ENCODE measurements around the gene TIMP4. TPM values are rescaled to one million over a fixed set of nuclear protein-coding genes. Genes with fewer than 3 reads are reported as not detected.
A peak's percentile ranks its signal among the peaks of the same experiment; 100 is the strongest.

The TIMP4 gene
- total RNA-seq, 1 donor from 2014 or later, result 0.75 TPM

DNA sequence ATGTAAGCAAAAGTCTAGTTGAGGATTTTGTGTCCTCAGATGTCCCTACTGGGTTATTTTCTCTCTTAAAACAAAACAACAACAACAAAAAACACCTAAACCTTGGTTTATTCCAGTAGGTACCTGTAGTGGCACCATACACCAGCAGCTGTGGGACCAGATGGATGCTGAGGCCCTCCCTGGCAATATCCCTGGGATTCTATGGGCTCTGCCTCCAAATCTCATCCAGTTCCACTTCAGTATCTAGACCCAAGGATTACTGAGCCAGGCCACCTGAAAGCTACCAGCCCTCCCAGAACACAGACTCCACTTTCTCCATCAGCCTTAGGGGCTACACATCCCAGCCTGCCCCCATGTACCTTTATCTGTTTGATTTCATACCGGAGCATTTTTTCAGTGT is 1.7 kb downstream of the TIMP4 start:
- TF ChIP-seq, protein P1, sequence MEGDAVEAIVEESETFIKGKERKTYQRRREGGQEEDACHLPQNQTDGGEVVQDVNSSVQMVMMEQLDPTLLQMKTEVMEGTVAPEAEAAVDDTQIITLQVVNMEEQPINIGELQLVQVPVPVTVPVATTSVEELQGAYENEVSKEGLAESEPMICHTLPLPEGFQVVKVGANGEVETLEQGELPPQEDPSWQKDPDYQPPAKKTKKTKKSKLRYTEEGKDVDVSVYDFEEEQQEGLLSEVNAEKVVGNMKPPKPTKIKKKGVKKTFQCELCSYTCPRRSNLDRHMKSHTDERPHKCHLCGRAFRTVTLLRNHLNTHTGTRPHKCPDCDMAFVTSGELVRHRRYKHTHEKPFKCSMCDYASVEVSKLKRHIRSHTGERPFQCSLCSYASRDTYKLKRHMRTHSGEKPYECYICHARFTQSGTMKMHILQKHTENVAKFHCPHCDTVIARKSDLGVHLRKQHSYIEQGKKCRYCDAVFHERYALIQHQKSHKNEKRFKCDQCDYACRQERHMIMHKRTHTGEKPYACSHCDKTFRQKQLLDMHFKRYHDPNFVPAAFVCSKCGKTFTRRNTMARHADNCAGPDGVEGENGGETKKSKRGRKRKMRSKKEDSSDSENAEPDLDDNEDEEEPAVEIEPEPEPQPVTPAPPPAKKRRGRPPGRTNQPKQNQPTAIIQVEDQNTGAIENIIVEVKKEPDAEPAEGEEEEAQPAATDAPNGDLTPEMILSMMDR (conservative IDR thresholded peaks at IDR 0.05), result no peak
- Mint-ChIP-seq H3K4me3 (no peak overlapping the region), H3K27ac (ENCODE audit: unreplicated experiment) (no peak overlapping the region), H3K9me3 (no peaks in the 10 kb centered on the region), H3K36me3 (ENCODE audit: low read depth) (no peaks in the 10 kb centered on the region), H3K4me1 (peaks cover 19% of the 10 kb centered on the region), H3K27me3 (ENCODE audit: low read depth) (peaks cover 2% of the 10 kb centered on the region)
- no peak for DNase-seq (ENCODE audit: low read depth, low spot score)

DNA sequence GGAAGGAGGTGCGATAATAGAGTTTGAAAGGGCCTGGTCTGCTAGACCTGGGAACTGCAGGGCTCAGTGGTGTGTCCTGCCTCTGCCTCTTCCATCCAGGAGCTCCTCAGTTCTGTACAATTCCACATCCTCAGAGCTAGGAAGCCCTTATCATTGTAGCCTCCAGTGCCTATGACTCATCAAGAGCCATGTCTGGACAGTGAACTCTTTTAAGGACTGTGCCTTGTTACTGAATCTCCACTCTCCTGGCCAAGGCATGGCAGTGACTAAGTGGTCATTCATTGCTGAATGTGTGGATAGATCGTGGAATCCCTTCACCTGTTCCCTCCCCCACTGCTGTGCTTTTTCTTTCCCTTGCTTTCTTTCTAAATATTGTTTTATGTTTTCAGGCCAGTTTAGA is 2.9 kb downstream of the TIMP4 start:
- Mint-ChIP-seq H3K4me3 (no peak overlapping the region), H3K27ac (ENCODE audit: unreplicated experiment) (no peak overlapping the region), H3K27me3 (ENCODE audit: low read depth) (peaks cover 2% of the 10 kb centered on the region), H3K9me3 (no peaks in the 10 kb centered on the region), H3K36me3 (ENCODE audit: low read depth) (no peaks in the 10 kb centered on the region), H3K4me1 (peaks cover 19% of the 10 kb centered on the region)
- TF ChIP-seq, protein P1 (conservative IDR thresholded peaks at IDR 0.05), result no peak
- DNase-seq (ENCODE audit: low read depth, low spot score), result no peak

GRCh38 chr3:12155264-12155663 is 3.4 kb downstream of the TIMP4 start:
- H3K27ac Mint-ChIP-seq (ENCODE audit: unreplicated experiment), result no peak overlapping the region
- H3K4me3 Mint-ChIP-seq, result no peak overlapping the region
- TF ChIP-seq, protein P1 (conservative IDR thresholded peaks at IDR 0.05), result no peak
- no peaks in the 10 kb centered on the region for H3K9me3 Mint-ChIP-seq
- no peak for DNase-seq (ENCODE audit: low read depth, low spot score)
- H3K27me3 Mint-ChIP-seq (ENCODE audit: low read depth), result peaks cover 2% of the 10 kb centered on the region
- H3K4me1 Mint-ChIP-seq, result peaks cover 19% of the 10 kb centered on the region
- no peaks in the 10 kb centered on the region for H3K36me3 Mint-ChIP-seq (ENCODE audit: low read depth)

DNA sequence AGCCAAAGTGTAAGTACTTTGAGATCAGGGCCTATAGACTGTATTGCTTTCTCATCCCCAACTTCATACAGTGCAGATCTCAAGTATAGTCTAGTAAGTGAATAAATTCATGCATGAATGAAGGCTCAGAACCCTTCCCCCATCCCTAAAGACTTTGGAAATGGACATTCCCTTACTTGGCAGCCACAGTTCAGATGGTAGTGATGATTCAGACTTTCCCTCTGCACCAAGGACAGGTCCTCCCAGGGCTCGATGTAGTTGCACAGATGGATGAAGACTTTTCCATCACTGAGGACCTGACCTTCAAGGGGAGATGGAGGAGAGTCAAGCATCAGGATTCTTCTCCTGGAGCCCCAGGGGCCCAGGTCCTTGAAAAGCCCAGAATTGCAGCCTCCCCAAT is 4.6 kb downstream of the TIMP4 start:
- H3K36me3 Mint-ChIP-seq (ENCODE audit: low read depth), result no peaks in the 10 kb centered on the region
- TF ChIP-seq, protein P1 (conservative IDR thresholded peaks at IDR 0.05), result no peak

DNA sequence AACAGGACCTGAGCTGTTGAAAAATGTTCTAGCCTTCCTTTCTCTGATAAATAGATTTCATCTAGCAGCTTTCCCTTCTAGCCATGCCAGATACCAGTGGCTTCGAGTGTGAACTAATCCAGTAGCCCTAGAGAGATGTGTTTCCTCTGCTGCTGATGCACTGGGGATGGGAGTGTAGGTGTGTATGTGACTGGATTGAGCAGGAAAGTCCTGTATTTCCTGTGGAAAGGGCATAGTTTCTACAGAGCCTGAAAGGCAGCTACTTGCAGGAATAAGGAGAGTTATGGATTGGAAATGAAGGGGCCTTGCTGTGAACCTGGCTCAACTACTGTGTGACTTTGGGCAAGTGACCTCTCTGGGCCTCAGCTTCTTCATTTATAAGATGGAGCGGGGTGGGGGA is 8.6 kb downstream of the TIMP4 start:
- H3K36me3 Mint-ChIP-seq (ENCODE audit: low read depth), result no peaks in the 10 kb centered on the region
- H3K4me3 Mint-ChIP-seq, result no peak overlapping the region
- H3K9me3 Mint-ChIP-seq, result no peaks in the 10 kb centered on the region
- H3K4me1 Mint-ChIP-seq, result no peaks in the 10 kb centered on the region
- DNase-seq (ENCODE audit: low read depth, low spot score), result no peak
- no peaks in the 10 kb centered on the region for H3K27me3 Mint-ChIP-seq (ENCODE audit: low read depth)
- TF ChIP-seq, protein P1 (conservative IDR thresholded peaks at IDR 0.05), result no peak
- no peak overlapping the region for H3K27ac Mint-ChIP-seq (ENCODE audit: unreplicated experiment)

More for the DNA sequence above, 4.6 kb downstream of the TIMP4 start:
- no peaks in the 10 kb centered on the region for H3K9me3 Mint-ChIP-seq
- no peak overlapping the region for H3K27ac Mint-ChIP-seq (ENCODE audit: unreplicated experiment)
- peaks cover 13% of the 10 kb centered on the region for H3K4me1 Mint-ChIP-seq
- no peak overlapping the region for H3K4me3 Mint-ChIP-seq
- H3K27me3 Mint-ChIP-seq (ENCODE audit: low read depth), result peaks cover 2% of the 10 kb centered on the region
- DNase-seq (ENCODE audit: low read depth, low spot score), result no peak

DNA sequence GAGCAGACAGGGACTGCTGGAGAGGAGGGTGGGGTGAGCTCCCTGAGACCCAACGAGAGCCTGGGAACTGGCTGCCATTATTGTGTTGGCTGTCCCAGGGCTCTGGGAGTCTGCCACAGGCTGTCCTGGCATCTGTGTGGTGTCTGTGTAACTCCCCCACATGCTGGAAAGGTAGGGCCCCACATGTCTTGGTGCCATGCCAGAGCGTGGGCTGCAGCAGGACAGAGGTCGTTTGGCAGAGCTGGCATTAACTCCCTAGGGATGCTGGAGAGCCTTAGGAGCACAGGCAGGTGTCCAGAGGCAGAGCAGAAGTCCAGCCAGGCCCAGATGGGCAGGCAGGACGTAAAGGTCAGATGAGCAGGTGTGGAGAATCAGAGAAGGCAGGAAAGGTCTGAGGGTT is 9.7 kb downstream of the TIMP4 start:
- no peak overlapping the region for H3K4me3 Mint-ChIP-seq
- DNase-seq (ENCODE audit: low read depth, low spot score), result no peak
- H3K4me1 Mint-ChIP-seq, result no peaks in the 10 kb centered on the region
- TF ChIP-seq, protein P1 (conservative IDR thresholded peaks at IDR 0.05), result no peak
- H3K27me3 Mint-ChIP-seq (ENCODE audit: low read depth), result no peaks in the 10 kb centered on the region
- H3K36me3 Mint-ChIP-seq (ENCODE audit: low read depth), result no peaks in the 10 kb centered on the region
- H3K9me3 Mint-ChIP-seq, result no peaks in the 10 kb centered on the region
- H3K27ac Mint-ChIP-seq (ENCODE audit: unreplicated experiment), result peak overlapping the region; percentile 69
